WI38 (cell line): ENCODE results near the gene C2CD4D.

Experiments used
- H3K4me3 ChIP-seq: 2 replicates; pipeline ENCODE4 v1.5.1; 2011; ENCODE audit warnings: low read depth, mild to moderate bottlenecking, control low read depth, low read length
- CTCF ChIP-seq: IDR thresholded peaks from 2 replicates; pipeline ENCODE4 v1.5.1; 2012; ENCODE audit warnings: low read depth, mild to moderate bottlenecking, control low read depth, low read length

C2CD4D gene

GRCh38 chr1:151805066-151805820 is 34.4 kb downstream of the C2CD4D start, which contains the start of gene LINGO4:
Gene LINGO4, minus strand, starts transcription at chr1:151805419. Its CDS starts 2,715 bp downstream, at chr1:151802704.
- no peak for TF ChIP-seq CTCF
- no peak within 1 kb of the TSS for H3K4me3 ChIP-seq

- no peak overlapping the region for H3K4me3 ChIP-seq
- no peak for TF ChIP-seq CTCF
Observed at GRCh38 chr1:151803915-151804314, 35.7 kb downstream of the C2CD4D start.

- H3K4me3 ChIP-seq: no peak overlapping the region
- TF ChIP-seq CTCF: no peak
Observed at GRCh38 chr1:151803164-151803563, 36.5 kb downstream of the C2CD4D start.

- TF ChIP-seq CTCF: no peak
- no peak overlapping the region for H3K4me3 ChIP-seq
Observed at GRCh38 chr1:151802372-151802771, 37.2 kb downstream of the C2CD4D start.

GRCh38 chr1:151801846-151802245 is 37.8 kb downstream of the C2CD4D start:
- TF ChIP-seq CTCF: no peak
- no peak overlapping the region for H3K4me3 ChIP-seq

- no peak for TF ChIP-seq CTCF
- H3K4me3 ChIP-seq: no peak overlapping the region
Observed at GRCh38 chr1:151801310-151801820, 38.3 kb downstream of the C2CD4D start.

- H3K4me3 ChIP-seq: no peak overlapping the region
- no peak for TF ChIP-seq CTCF
Observed at GRCh38 chr1:151800830-151801229, 38.8 kb downstream of the C2CD4D start.
